Measurements from ENCODE around the gene PARP2.
"Not testable (repeated sequence)": the region's sequence is repeated elsewhere in the genome, so short reads cannot be mapped to it uniquely, and the experiment has no call there.

Gene PARP2

DNA sequence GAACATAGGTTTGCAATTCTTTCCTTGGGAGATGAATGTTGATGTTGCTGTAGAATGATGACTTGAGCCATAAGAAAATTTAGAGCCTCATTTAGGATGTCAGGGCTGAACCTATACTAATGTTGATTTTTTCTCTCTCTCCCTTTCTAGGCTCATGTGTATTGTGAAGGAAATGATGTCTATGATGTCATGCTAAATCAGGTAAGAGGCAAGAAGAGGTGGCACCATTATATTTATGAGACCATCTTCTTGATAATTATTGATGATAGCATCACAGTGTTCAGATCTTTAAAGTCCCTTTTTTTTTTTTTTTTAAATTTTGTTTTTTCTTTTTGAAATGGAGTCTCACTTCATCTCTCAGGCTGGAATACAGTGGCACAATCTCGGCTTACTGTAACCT is 3.3 kb downstream of the PARP2 start:
- DNase-seq = no peak

DNA sequence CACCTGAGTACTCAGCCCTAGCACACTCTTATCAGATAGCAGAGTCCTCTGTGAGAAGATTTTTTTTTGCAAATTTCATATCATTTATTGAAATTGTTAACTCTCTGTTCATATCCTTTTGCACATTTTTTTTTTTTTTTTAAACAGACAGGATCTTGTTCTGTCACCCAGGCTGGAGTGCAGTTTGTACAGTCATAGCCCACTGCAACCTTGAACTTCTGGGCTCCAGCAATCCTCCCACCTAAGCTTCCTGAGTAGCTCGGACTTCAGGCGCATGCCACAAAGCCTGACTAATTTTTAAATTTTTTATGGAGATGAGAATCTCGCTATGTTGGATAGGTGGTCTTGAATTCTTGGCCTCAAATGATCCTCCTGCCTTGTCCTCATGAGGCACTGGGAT is 4.3 kb downstream of the PARP2 start:
- no peak for DNase-seq

DNA sequence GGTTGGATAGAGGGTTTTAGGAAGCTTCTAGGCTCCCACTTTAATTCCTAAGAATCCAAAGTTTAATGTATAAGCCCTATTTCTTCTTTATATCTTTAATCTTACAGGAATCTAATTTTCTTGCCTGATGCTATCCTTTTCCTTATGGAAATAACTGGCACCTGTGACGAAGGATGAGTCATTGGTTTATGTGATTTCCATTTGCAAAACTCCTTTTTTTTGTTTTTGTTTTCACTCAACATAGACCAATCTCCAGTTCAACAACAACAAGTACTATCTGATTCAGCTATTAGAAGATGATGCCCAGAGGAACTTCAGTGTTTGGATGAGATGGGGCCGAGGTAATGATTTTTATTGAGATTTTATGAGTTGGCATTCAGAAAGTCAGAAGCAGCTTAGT is 6.8 kb downstream of the PARP2 start:
- DNase-seq = no peak

DNA sequence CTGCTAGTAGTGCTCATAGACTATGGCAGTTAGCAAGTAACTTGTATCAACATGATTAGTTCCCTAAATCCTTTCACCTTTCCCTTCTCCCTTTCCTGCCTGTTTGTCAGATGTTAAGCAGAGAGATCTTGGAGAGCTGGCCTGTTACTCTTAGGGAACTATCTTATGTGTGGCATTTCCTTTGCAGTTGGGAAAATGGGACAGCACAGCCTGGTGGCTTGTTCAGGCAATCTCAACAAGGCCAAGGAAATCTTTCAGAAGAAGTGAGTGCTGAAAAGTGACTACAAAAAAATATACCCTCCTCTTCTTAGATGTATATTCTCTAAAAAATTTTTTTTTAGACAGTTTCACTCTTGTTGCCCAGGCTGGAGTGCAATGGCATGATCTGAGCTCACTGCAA is 7.4 kb downstream of the PARP2 start:
- DNase-seq = no peak

DNA sequence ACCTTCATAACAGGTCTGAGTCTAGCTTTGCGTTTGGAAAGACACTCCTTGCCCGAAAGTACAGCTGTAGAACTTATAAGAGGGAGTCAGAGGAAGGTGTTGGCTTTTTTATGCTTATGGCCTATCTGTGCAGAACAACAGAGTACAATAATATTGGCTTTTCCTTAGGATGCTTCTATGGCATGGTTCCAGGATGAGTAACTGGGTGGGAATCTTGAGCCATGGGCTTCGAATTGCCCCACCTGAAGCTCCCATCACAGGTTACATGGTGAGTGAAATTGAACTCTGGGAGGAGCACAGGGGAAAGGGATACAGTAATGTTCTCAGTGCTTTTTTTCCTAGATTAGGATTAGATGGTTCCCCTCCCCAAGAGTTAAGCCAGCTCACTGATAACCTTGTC is 13.0 kb downstream of the PARP2 start:
- no peak for DNase-seq

DNA sequence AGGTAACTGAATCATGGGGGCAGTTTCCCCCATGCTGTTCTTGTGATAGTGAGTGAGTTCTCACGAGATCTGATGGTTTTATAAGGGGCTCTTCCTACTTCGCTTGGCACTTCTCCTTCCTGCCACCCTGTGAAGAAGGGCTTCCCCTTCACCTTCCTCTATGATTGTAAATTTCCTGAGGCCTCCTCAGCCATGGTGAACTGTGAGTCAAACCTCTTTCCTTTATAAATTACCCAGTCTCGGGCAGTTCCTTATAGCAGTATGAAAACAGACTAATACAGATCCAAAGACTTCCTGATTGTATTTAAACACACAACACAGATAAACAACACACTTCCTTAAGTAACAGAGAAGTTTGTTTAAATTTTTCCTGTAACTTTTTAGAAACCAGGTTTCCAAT is 15.0 kb downstream of the PARP2 start:
- not testable (repeated sequence) for DNase-seq

DNA sequence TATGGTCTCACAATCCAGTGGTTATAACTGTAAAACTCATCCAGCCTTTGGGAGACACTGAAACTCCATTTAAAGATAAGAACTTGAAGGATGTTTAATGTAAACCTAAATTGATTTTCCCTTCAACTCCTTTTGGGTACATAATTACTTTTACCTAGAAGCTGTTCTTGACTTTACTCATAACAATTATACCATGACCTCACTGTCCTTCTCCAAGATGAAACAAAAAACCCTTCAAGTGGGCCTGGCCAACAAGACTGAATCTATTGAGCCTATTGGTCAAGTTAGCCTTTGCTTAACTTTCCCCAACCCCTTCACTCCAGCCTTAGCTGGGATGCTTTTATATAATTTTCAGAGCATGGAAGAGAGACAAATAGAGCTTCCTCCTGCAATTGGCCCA is 22.5 kb downstream of the PARP2 start:
- no peak for DNase-seq

DNA sequence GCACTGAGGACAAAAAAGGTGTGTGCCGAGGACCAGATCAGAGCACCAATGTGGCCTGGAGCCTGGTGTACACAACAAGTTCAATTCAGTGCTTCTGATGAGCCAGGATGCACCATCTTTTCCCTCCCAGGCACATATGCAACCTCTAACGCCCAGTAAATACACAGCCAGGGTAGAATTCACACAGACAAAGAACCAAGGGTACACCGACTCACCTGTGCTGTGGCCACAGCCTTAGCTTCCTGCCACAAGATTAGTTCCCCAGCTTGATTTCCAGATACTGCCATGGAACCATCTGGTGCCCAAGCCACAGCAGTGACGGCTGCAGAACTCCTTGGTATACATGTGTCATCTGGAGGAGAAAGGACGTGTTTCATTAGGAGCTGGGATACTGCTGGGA is 29.4 kb downstream of the PARP2 start:
- DNase-seq = no peak

DNA sequence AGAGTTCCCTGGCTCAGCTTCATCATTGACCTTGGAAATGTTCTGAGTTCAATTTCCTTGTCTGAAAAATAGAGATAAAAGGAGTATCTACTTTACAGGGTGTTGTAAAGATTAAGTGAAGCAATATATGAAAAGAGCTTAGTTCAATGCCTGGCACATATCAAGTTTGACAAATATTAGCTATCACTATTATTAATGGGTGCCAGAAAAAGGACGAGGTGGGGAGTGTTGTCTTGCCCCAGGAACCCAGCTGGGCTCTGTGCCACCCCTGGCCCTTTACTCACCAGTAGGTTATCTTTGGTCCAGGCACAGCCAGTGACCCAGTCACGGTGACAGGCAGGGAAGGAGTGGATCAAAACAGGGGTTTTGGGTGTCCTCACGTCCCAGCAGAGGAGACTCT is 32.0 kb downstream of the PARP2 start:
- DNase-seq = no peak

DNA sequence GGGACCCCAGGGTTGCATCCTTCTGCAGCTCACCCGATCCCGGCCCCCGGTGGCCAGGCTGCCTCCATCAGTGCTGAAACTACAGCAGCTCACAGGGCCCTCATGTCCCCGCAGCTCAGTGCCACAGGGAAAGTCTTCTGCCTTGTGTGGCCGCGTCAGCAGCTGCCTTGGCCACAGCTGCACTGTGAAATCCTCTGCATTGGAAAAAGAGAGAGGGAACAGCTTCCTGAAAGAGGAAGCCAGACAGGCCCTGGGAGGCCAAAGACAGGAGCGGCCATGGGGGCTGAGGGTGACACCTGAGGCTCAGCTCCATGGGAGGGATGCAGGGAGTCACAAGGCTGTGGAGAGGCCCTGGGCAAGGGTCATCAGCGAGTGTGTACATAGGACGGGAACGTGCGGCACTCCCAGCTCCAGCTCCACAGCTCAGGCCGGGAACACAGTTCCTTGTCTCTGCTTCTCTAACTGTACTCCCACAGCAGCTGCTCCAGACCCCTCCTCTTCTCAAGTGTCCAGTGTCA is 32.7 kb downstream of the PARP2 start:
- DNase-seq = no peak

DNA sequence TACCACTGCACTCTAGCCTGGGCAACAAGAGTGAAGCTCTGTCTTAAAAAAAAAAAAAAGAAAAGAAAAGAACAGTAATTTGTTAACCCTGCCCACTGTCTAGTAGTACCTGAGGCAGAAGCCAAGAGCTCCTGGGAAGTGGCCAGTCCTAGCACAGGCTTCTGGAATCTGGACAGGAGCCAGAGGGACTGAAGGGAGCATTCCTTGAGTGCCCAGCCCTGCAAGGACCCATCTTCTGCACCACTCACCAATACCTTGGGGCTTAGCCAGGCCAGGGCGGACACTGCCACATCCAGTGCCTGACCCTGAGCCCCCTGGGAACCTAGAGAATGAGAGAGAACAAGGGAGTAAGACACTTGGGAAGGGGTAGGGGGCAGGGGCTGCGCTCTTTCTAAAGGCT is 33.7 kb downstream of the PARP2 start:
- DNase-seq = no peak

DNA sequence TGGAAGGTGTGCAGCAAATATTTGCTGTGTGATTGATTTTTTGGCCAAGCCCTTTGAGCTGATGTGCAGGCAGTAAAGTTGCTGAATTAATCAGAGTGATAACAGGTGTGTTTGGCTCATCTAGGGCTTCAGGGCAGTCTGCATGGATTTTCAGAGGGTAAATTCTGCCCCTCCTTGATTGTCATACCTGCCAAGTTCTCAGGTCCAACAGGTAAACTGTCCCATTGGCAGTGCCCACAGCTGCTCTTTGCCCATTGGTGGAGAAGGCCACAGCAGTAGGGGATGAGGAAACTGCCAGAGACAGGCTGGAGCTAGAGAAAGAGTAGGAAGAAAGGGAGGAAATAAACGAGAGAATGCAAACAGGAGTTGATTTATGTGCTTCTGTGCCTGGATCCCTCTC is 36.3 kb downstream of the PARP2 start:
- no peak for DNase-seq

DNA sequence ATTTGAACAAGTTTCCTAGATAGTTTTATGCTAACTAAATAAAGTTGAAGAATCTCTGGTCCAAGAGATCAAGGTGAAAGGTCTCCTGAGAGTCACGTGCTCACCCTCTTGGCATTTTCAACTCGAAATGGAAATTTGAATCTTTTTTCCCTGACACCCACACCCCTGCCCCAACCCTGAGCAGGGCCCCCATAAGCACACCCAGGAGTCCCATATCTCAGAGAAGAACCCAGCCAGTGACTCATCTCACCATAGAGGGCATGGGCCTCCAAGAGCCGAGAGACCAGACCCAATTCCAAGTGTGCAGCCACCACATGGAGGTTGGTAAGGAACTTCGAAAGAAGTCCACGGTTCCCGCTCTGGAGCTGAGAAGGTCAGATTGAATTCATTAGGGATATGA is 37.2 kb downstream of the PARP2 start:
- DNase-seq = no peak

DNA sequence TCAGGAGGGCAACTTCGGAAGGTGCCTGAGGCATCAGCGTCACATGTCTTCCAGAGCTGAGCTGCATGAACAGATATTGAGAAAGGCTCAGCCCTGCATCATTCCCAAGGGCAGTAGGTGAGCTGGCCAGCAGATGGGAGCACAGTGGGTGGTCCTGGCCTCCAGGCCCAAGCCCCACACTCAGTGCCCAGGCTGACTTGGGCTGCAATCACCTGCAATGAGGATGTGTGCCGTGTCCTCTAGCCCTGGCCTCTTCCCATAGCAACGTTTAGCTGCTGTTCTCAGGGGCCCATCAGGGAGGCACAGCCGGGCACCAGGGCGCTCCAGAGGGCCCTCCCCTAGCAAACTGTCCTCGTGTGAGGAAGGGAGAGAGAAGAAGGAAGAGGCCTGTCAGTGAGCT is 37.9 kb downstream of the PARP2 start:
- no peak for DNase-seq

DNA sequence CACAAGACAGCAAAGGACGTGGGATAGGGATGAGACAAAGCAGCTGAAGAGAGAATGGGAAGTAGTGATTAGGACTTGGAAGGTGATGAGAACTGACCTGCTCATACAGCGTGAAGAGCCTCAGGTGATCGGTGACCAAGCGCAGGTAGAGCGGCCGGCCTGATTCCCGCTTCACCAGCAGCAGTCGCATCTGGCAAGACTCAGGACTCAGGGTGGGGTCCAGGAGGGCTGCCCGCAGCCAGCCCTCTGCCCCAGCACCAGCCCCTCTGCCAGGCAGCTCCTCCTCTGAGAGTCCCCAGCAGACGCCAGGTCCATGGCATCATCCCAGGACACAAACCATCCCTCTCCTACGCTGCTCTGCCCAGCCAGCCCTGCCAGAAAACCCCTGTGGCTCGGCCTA is 39.1 kb downstream of the PARP2 start:
- no peak for DNase-seq

DNA sequence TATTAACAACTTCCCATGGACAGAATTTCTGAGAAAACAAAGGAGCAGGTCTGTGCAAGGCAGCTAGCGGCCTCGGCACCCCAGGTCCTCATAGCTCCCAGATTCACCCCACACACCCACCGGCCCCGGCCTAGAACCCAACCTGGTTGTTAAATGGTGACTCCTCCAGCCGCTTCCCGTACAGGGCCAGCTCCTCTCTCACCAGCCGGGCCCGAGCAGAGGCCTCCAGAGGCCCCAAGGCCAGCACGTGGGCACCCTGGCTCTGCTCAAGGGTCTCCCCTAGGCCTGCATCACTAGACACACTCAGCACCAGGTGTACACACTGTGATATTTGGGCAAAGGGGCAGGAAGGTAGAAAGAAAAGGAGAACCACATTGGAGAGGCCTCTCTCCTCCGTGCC is 39.6 kb downstream of the PARP2 start:
- no peak for DNase-seq

DNA sequence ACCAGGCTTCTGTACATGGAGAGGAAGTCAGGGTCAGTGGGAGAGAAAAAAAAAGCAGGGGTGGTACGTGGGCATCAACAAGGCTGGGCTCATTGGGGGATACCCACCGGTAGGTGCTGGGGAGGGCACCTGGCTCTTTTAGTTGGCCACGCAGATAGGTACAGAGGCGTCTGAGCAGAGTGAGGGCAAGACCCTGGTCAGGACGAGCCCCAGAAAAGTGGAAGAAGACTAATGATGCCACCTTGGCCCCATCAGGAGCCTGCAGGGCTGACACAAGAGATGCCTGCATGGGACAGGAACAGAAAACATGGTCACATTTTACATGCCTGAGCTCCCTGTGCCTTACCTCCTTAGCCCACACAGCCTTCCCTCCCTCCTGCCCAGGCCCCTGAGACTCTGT is 40.2 kb downstream of the PARP2 start:
- DNase-seq = no peak

DNA sequence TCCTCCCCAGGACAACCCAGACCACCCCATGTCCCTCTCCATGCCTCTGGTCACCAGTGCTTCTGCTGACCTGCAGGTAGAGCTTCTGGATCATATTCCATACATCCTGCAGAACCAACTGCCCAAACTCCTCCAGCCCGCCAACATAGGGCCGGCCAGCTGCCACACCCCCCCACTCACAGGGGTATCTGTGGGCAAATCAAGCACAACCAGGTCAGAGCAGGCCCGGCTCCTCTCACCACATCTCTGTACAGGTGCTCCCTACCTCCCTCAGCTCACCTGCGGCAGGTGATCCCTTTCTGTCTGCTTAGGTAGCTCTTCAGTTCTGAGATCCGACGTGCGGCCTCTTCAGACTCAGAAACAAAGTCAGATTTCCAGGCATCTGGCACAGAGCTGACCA is 40.9 kb downstream of the PARP2 start:
- DNase-seq = no peak

DNA sequence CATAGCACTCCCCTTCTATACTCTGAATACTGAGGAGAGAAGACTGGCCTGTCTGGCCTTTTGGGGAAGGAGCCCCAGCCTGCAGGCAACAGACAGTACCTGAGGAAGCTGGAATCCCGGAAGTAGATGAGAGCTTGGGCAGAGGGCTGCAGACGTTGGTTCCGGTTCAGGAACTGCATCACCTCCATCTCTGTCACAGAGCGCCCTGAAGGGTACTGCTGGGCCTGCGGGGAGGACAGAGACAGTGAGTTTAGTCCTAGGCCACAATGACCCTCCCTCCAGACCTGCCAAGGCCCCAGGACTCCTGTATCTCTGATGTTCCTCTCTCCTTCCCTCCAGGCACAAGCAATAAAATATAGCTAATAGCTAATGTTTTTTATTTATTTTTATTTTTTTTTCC is 41.5 kb downstream of the PARP2 start:
- no peak for DNase-seq

DNA sequence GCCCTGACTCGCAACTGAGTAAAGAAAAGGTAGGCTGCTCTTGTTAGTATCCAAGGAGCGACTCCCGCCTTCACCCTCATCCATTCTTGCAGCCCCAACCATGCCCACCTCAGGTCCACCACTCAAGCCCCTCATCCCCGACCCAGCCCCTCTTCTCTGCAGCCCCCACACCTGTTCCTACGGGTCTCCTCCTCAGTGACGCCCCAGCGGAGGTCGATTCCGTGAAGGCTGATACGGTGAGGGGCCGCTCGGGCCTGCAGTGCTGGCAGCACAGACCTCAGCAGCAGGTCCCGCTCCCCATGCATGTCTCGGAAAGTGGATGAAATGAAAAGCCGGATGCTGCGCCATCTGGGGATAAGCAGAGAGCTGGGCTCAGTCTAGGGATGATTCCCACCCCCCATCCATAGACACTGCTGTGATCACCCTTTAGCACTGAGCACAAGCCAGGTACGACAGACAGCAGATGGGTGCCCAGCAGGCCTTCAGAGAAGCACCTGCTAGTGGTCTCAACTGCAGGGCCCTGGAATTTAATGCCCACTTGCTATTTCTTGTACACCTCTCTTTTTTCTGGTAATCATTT is 42.9 kb downstream of the PARP2 start:
- DNase-seq = no peak

DNA sequence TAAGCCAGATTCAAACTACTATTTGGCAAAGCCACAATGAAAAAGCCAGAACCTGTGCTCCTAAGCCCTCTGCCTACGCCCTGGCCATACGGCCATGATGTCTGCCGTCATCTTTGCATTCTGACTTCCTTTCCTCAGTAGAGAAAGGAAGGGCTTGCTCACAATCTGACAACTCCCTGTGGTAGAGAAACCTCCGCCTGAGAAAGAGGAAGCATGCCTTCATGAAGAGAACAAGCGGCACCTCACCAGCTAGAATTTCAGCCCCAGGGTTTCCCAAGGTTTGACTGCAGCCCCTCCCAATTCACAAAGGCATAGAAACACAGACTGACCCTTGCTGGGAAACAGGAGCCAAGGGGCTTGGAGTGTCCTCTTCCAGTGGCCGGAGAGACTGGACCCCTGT is 44.1 kb downstream of the PARP2 start:
- DNase-seq = no peak

DNA sequence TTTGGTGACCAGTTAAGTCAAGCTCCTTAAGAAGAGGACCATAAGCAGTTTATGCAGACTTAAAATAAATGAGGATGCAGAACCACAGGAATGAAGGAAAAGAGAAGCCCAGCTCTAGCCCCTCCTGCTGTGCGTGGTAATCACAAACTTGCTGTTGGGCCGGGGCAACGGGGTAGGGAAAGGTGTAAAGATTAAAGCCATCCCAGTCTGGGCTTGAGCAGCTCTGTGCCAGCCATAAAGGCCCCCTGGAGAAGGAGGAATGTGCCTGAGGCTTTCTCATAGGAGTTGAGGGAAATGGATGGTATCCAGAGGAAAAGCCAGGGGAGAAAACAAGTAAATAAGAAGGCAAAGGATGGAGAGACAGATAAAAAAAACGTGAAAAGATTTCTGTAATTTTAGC is 44.7 kb downstream of the PARP2 start:
- no peak for DNase-seq

DNA sequence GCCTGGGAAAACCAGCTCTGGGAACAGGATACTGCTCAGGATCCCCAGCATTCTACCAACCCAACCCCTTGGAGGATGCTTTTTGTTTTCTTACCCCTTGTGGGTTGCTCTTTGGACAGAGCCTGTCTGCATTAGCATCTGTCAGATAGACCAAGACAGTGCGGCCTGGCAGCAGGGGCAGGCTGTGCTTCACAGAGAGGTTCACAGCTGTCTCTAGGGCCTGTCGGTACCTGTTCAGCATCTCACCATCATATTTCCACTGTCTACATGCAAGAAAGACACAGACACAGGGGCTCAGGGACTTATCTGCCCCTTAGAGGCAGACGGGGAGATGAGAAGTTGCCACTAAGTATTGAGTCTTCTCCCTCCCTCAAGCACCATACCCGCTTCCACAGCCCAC is 48.1 kb downstream of the PARP2 start:
- no peak for DNase-seq

DNA sequence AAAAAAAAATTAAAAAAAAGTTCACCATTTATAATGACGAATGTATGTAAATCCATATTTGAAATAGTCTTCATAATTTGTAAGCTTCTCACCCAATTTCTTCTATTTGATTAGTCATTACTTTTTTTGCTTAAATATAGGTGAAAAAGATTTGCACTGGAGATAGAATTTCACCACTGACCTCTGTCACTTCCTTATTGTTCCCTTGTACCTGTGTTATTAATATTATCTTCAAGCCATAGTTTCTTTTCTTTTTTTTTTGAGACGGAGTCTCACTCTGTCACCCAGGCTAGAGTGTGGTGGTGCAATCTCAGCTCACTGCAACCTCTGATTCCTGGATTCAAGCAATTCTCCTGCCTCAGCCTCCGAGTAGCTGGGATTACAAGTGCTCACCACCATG is 54.1 kb downstream of the PARP2 start:
- no peak for DNase-seq

DNA sequence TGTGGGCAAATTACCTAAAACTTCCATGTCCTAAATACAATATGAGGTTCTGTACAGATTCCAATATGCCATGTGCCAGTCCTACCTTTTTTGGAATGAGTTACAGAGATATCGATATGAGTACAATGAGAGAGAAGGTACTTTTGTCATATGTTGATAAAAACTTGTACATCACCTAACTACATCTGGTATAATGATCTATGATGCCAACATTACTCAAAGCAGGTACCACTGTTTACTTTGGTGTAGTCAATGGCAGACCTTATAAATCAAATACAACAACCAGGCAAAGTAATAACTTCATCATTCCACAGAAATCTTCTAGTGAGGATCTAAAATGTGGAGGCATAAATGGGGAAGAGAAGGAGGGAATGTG is 57.1 kb downstream of the PARP2 start:
- DNase-seq = no peak

Measured in activated T-cell treated with anti-CD3 and anti-CD28 coated beads, Interleukin-2, amount 50 U/mL, for 1 hour (primary cell).